ENCODE data around the gene MAPK7.

GRCh38 chr17:19383681-19384470 lies 5.6 kb downstream of the MAPK7 start:
- no peak for TF ChIP-seq CTCF (IDR thresholded peaks at IDR 0.05 in 4 of 5, conservative IDR thresholded peaks at IDR 0.05 in 1 of 5)
- no peak for TF ChIP-seq POLR2A (IDR thresholded peaks at IDR 0.05)

All from gastrocnemius medialis (tissue), 4 donors.